Mammary epithelial cell (primary cell): ENCODE data around the gene DSE.

Source experiments
- CTCF ChIP-seq, 2 donors: IDR thresholded peaks in 1 of 2; conservative IDR thresholded peaks in 1 of 2; 2 replicates each; pipeline ENCODE4 v1.5.1; 2011 to 2012; ENCODE audit warnings: inconsistent platforms in 2 of 2, low read length in 2 of 2, mild to moderate bottlenecking in 2 of 2, control low read depth in 1 of 2, low read depth in 1 of 2; ENCODE audit not compliant: insufficient read depth in 1 of 2; ENCODE audit errors: extremely low read depth in 1 of 2
- EZH2 ChIP-seq: IDR thresholded peaks from 2 replicates; pipeline ENCODE4 v1.6.1; 2012; ENCODE audit warnings: low read length, inconsistent platforms, borderline replicate concordance

- TF ChIP-seq CTCF (conservative IDR thresholded peaks at IDR 0.05 in 1 of 2, IDR thresholded peaks at IDR 0.05 in 1 of 2; ENCODE audit: extremely low read depth in 1 of 2, insufficient read depth in 1 of 2, low read depth in 1 of 2, low read length in 2 of 2) (no peak), EZH2 (no peak)
These were observed 5.4 kb downstream of the DSE start for GRCh38 chr6:116376149-116376548.
